GM18909 (cell line): ENCODE results near the gene MAD2L2.

Source experiments
- ATAC-seq: cut with Tn5 transposase; IDR thresholded peaks from one replicate; pipeline ENCODE4 v1.9.1; 2021; ENCODE audit warnings: mild to moderate bottlenecking; ENCODE audit not compliant: unreplicated experiment, poor library complexity

MAD2L2 gene

GRCh38 chr1:11705596-11705995 lies 24.6 kb upstream of the MAD2L2 start:
- no peak for ATAC-seq

GRCh38 chr1:11704691-11705475 lies 23.9 kb upstream of the MAD2L2 start:
- ATAC-seq: no peak

GRCh38 chr1:11704194-11704529 lies 23.2 kb upstream of the MAD2L2 start:
- ATAC-seq: no peak

GRCh38 chr1:11703357-11704193 lies 22.6 kb upstream of the MAD2L2 start:
- ATAC-seq: no peak

- ATAC-seq: no peak
Measured at GRCh38 chr1:11701981-11702803, 21.2 kb upstream of the MAD2L2 start.

- ATAC-seq: no peak
Measured at GRCh38 chr1:11701551-11701961, 20.6 kb upstream of the MAD2L2 start.

DNA sequence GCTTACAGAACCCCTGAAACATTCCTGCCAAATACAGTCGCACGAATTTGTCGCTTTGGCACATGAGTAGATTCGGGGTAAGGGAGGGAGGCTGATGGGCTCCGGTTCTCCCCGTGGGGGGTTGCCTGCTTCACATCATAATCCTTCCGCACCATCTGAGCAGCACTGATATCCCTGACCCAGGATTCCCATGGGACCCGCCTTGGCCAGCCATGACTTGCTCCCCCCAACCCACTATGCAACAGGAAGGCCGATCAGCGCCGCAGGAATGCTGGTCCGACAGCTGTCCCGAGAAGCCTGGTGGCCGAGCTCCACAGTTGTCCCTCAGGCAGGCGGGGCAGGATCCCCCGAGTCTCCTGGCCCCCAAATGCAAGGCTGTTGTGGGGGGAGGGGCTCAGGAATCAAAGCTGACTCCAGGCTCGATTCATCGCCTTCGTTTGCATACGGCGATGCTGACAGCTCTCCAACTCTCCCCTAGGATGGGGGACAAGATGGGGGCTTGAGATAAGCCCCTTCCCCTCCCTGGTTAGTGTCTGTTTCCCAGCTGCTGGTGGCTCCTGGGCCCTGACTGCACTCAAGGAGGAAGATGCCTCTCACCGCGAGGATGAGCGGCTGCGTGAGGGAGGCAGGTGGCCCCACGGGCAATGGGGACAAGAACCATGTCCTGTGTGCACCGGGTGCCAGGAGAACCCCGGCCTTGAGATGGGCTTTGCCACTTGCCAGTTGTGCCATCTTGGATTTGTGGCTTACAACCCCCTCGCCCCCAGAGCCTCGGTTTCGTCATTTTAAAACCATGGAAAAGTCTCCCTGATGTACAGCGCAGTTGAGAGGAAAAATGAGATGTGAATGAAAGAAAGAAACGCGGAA lies 19.9 kb upstream of the MAD2L2 start:
- ATAC-seq: no peak

DNA sequence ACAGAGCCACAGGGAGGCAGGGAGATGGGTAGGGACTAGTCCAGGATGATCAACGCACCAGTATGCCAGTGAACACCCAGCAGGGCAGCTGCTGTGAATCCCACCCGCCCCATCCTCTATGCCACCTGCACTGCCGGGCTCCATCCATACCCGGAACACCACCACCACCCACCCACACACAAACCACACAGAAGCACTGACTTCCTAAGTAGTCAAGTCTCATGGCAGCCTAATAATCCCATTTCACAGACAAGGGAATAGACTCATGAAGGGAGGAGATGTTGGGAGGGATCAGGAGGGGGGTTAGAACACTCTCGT lies 16.9 kb upstream of the MAD2L2 start:
- no peak for ATAC-seq

GRCh38 chr1:11697188-11697892 lies 16.4 kb upstream of the MAD2L2 start:
- no peak for ATAC-seq

- no peak for ATAC-seq
Measured at GRCh38 chr1:11695861-11696260, 14.9 kb upstream of the MAD2L2 start.

GRCh38 chr1:11693917-11694316 lies 13.0 kb upstream of the MAD2L2 start:
- no peak for ATAC-seq

GRCh38 chr1:11693024-11693590 lies 12.2 kb upstream of the MAD2L2 start:
- no peak for ATAC-seq

GRCh38 chr1:11691928-11692711 lies 11.2 kb upstream of the MAD2L2 start:
- no peak for ATAC-seq

GRCh38 chr1:11691302-11691914 lies 10.5 kb upstream of the MAD2L2 start, which contains the start of gene DRAXIN:
DRAXIN (plus strand) TSS chr1:11691710; CDS start chr1:11706259, 14,549 bp downstream.
- ATAC-seq: no peak

DNA sequence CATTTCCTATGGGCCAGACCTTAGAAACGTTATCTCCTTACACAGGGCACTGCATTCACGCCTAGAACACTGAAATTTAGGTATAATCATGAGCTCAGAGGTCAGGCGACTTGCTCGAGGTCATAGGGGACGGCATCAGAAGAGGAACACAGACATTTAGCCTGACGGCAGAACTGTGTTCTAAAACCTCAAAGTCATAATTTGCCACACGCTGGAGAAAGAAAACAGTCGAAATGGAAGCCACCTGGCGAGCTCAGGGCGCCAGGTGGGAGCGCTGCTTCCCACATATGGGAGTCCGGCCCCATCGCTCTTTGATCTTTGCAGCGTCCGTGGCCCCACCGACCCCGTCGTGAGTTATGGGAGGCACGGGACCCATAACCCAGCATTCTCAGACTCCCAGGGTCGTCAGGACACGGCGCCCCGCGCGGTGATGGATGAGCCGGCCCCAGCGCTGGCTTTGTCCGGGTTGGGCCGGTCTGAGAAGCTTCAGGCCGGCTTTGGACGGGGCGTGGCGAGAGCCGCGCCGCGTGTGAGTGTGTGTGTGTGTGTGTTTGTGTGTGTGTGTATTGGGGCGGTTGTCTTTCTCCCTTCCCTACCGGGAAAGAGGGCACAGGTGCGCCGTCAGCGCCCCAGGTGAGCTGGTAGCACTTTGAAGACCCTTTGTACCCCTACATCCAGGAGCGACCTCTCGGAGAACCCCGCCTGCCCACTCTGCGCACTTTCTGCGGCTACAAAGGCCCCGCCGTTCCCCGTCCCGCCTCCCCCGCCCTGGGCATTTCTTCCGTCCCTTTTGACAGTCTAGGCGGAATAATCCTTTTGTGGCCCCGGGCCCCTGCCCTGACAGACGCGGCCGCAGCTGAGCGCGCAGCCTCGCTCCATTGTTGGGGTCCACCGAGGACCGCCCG lies 9.7 kb upstream of the MAD2L2 start:
- ATAC-seq: no peak

DNA sequence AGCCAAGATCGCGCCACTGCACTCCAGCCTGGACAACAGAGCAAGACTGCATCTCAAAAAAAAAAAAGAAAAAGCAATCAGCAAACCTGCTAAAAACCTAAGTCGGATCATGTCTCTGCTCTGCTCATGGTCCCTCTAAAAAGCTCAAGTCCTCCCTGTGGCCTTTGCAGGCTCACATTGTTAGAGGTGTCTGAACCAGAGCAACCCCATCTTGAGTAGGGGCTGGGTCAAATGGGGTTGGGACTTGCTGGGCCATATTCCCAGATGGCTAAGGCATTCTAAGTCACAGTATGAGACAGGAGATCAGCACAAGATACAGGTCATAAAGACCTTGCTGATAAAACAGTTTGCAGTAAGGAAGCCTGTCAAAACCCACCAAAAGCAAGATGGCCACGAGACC lies 7.6 kb upstream of the MAD2L2 start:
- no peak for ATAC-seq

- ATAC-seq: no peak
Measured at GRCh38 chr1:11685210-11685752, 4.3 kb upstream of the MAD2L2 start.
